GM21576 (cell line): ENCODE data around the gene BTAF1.

Source experiments
- ATAC-seq: cut with Tn5 transposase; IDR thresholded peaks from one replicate; pipeline ENCODE4 v1.9.1; 2021; ENCODE audit warnings: mild to moderate bottlenecking, moderate library complexity; ENCODE audit not compliant: unreplicated experiment

BTAF1 gene

GRCh38 chr10:92045641-92046106 is 122.1 kb downstream of the BTAF1 start:
- no peak for ATAC-seq

- no peak for ATAC-seq
These were observed 123.6 kb downstream of the BTAF1 start for GRCh38 chr10:92047215-92047614.

- no peak for ATAC-seq
These were observed 128.5 kb downstream of the BTAF1 start for GRCh38 chr10:92052088-92052487.

GRCh38 chr10:92052741-92053140 is 129.2 kb downstream of the BTAF1 start:
- no peak for ATAC-seq

GRCh38 chr10:92054807-92055206 is 131.2 kb downstream of the BTAF1 start:
- ATAC-seq: no peak

GRCh38 chr10:92062273-92062672 is 138.7 kb downstream of the BTAF1 start:
- no peak for ATAC-seq

GRCh38 chr10:92064506-92064905 is 140.9 kb downstream of the BTAF1 start:
- no peak for ATAC-seq

GRCh38 chr10:92066386-92066785 is 142.8 kb downstream of the BTAF1 start:
- ATAC-seq: no peak

GRCh38 chr10:92068900-92069299 is 145.3 kb downstream of the BTAF1 start:
- no peak for ATAC-seq

- ATAC-seq: no peak
These were observed 150.7 kb downstream of the BTAF1 start for GRCh38 chr10:92074126-92074887.

GRCh38 chr10:92075829-92076228 is 152.3 kb downstream of the BTAF1 start:
- ATAC-seq: no peak

GRCh38 chr10:92076722-92077121 is 153.2 kb downstream of the BTAF1 start:
- ATAC-seq: no peak

GRCh38 chr10:92079003-92079402 is 155.4 kb downstream of the BTAF1 start:
- ATAC-seq: no peak
